22Rv1 (cell line): Measurements from ENCODE around the gene PARD6A.
"Not testable (repeated sequence)": the region's sequence is repeated elsewhere in the genome, so short reads cannot be mapped to it uniquely, and the experiment has no call there.

ENCODE experiments used
- H3K27ac ChIP-seq: fragments of 450-650 bp; 2 replicates; pipeline ENCODE4 v1.5.1; 2017
- CTCF ChIP-seq: fragments of 450-650 bp; IDR thresholded peaks from 2 replicates; pipeline ENCODE4 v1.5.1; 2017; ENCODE audit warnings: mild to moderate bottlenecking
- ZFX ChIP-seq: fragments of 450-650 bp; IDR thresholded peaks from 2 replicates; pipeline ENCODE4 v1.6.1; 2017; ENCODE audit warnings: antibody characterized with exemption, borderline replicate concordance

Gene PARD6A

GRCh38 chr16:67679935-67680897, 19.5 kb downstream of the PARD6A start:
- no peak for TF ChIP-seq CTCF
- TF ChIP-seq ZFX = no peak
- H3K27ac ChIP-seq = no peak overlapping the region

GRCh38 chr16:67683767-67684166, 23.0 kb downstream of the PARD6A start:
- H3K27ac ChIP-seq = no peak overlapping the region
- TF ChIP-seq ZFX = no peak
- TF ChIP-seq CTCF = no peak

GRCh38 chr16:67685388-67686112, 24.8 kb downstream of the PARD6A start:
- TF ChIP-seq CTCF = no peak
- no peak for TF ChIP-seq ZFX

GRCh38 chr16:67693517-67694285, 32.9 kb downstream of the PARD6A start:
- H3K27ac ChIP-seq = not testable (repeated sequence)

More at GRCh38 chr16:67685388-67686112, 24.8 kb downstream of the PARD6A start:
- H3K27ac ChIP-seq = 0 out of 2 replicates have a peak overlapping the region, but pooled peaks have one; percentile 26

GRCh38 chr16:67694611-67695010, 33.9 kb downstream of the PARD6A start:
- no peak overlapping the region for H3K27ac ChIP-seq
- TF ChIP-seq CTCF (no peak), ZFX (no peak)

GRCh38 chr16:67697422-67698185, 36.8 kb downstream of the PARD6A start:
- no peak overlapping the region for H3K27ac ChIP-seq
- TF ChIP-seq CTCF (no peak), ZFX (no peak)

GRCh38 chr16:67699265-67699664, 38.5 kb downstream of the PARD6A start:
- H3K27ac ChIP-seq = no peak overlapping the region
- TF ChIP-seq ZFX = no peak
- TF ChIP-seq CTCF = no peak
